ENCODE data around the gene LMLN.
"Not testable (repeated sequence)": the region's sequence is repeated elsewhere in the genome, so short reads cannot be mapped to it uniquely, and the experiment has no call there.

Gene LMLN

GRCh38 chr3:198081421-198081844 is 121.4 kb downstream of the LMLN start:
- no peak for DNase-seq

GRCh38 chr3:198082226-198082625 is 122.2 kb downstream of the LMLN start:
- not testable (repeated sequence) for DNase-seq

GRCh38 chr3:198088421-198088955 is 128.5 kb downstream of the LMLN start:
- DNase-seq, result no peak

GRCh38 chr3:198090795-198091332 is 130.8 kb downstream of the LMLN start:
- no peak for DNase-seq

- DNase-seq, result no peak
Measured at GRCh38 chr3:198092276-198092675, 132.3 kb downstream of the LMLN start.

- DNase-seq, result no peak
Measured at GRCh38 chr3:198093112-198093679, 133.2 kb downstream of the LMLN start.
